Upper lobe of right lung (tissue), 1 donor: ENCODE results near the gene ITLN2. TPM values are rescaled to one million over a fixed set of nuclear protein-coding genes. Genes with fewer than 3 reads are reported as not detected.

Experiments
- ATAC-seq: fragments of 200-7000 bp; cut with Tn5 transposase; one replicate; pipeline ENCODE4 v1.9.1; 2020; ENCODE audit warnings: mild to moderate bottlenecking, moderate library complexity
- DNase-seq: peaks from one replicate; pipeline ENCODE4 v3.0.0-alpha.2; 2020
- H3K27ac ChIP-seq: fragments of 200-600 bp; one replicate; pipeline ENCODE4 v1.8.0; 2022
- H3K27me3 ChIP-seq: fragments of 200-600 bp; one replicate; pipeline ENCODE4 v1.8.0; 2022; ENCODE audit warnings: mild to moderate bottlenecking
- H3K36me3 ChIP-seq: fragments of 200-600 bp; one replicate; pipeline ENCODE4 v1.8.0; 2022
- H3K4me1 ChIP-seq: fragments of 200-600 bp; one replicate; pipeline ENCODE4 v1.8.0; 2022
- H3K4me3 ChIP-seq: fragments of 200-600 bp; one replicate; pipeline ENCODE4 v1.8.0; 2022; ENCODE audit warnings: mild to moderate bottlenecking
- H3K9me3 ChIP-seq: fragments of 200-600 bp; one replicate; pipeline ENCODE4 v1.8.0; 2022
- intact Hi-C: fragments of 100-400 bp; cut with DNase I; formaldehyde crosslinking; loops from one replicate; pipeline ENCODE4 v1.11.0; 2022
- total RNA-seq: library from RNA; stranded (reverse); fragmentation: NEBNext Ultra II Directional; extraction: Animal tissue kit (Norgen Biotek cat#: 25700); gene quantifications from one replicate; pipeline ENCODE4 v1.2.1, GENCODE V29; 2021
- TF ChIP-seq, protein P1 (sequence below): fragments of 200-600 bp; IDR thresholded peaks from one replicate; pipeline ENCODE4 v1.8.0; 2022; ENCODE audit warnings: antibody characterized with exemption
- donor health status: DM: no; HTN: yes; CAD: no; lungs with severe emphysema.

ITLN2 gene
- total RNA-seq, 1 donor from 2014 or later, result 44.1 TPM

- no peak for DNase-seq
- Histone ChIP-seq H3K4me3 (no peak overlapping the region), H3K9me3 (no peaks in the 10 kb centered on the region), H3K27me3 (no peaks in the 10 kb centered on the region), H3K27ac (no peak overlapping the region), H3K36me3 (no peaks in the 10 kb centered on the region), H3K4me1 (no peaks in the 10 kb centered on the region)
- no peak for ATAC-seq
- TF ChIP-seq, protein P1, sequence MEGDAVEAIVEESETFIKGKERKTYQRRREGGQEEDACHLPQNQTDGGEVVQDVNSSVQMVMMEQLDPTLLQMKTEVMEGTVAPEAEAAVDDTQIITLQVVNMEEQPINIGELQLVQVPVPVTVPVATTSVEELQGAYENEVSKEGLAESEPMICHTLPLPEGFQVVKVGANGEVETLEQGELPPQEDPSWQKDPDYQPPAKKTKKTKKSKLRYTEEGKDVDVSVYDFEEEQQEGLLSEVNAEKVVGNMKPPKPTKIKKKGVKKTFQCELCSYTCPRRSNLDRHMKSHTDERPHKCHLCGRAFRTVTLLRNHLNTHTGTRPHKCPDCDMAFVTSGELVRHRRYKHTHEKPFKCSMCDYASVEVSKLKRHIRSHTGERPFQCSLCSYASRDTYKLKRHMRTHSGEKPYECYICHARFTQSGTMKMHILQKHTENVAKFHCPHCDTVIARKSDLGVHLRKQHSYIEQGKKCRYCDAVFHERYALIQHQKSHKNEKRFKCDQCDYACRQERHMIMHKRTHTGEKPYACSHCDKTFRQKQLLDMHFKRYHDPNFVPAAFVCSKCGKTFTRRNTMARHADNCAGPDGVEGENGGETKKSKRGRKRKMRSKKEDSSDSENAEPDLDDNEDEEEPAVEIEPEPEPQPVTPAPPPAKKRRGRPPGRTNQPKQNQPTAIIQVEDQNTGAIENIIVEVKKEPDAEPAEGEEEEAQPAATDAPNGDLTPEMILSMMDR, result no peak
- intact Hi-C loops, result no loop called here
These were observed 18.3 kb upstream of the ITLN2 start for GRCh38 chr1:160972939-160973338.

GRCh38 chr1:160971618-160972056, 17.0 kb upstream of the ITLN2 start:
- ATAC-seq, result no peak
- intact Hi-C loops, result no loop called here

GRCh38 chr1:160963521-160963920, 8.9 kb upstream of the ITLN2 start:
- H3K27ac ChIP-seq, result no peak overlapping the region
- ATAC-seq (no peak), DNase-seq (no peak)
- intact Hi-C loops, result no loop called here
- no peaks in the 10 kb centered on the region for H3K27me3 ChIP-seq
- H3K4me3 ChIP-seq, result no peak overlapping the region
- TF ChIP-seq, protein P1, result no peak
- H3K9me3 ChIP-seq, result no peaks in the 10 kb centered on the region
- no peaks in the 10 kb centered on the region for H3K4me1 ChIP-seq
- no peaks in the 10 kb centered on the region for H3K36me3 ChIP-seq

More at GRCh38 chr1:160971618-160972056, 17.0 kb upstream of the ITLN2 start:
- no peak for DNase-seq
- no peaks in the 10 kb centered on the region for H3K4me1 ChIP-seq
- no peak overlapping the region for H3K27ac ChIP-seq
- TF ChIP-seq, protein P1, result no peak
- H3K36me3 ChIP-seq, result no peaks in the 10 kb centered on the region
- H3K4me3 ChIP-seq, result no peak overlapping the region
- H3K9me3 ChIP-seq, result no peaks in the 10 kb centered on the region
- no peaks in the 10 kb centered on the region for H3K27me3 ChIP-seq

DNA sequence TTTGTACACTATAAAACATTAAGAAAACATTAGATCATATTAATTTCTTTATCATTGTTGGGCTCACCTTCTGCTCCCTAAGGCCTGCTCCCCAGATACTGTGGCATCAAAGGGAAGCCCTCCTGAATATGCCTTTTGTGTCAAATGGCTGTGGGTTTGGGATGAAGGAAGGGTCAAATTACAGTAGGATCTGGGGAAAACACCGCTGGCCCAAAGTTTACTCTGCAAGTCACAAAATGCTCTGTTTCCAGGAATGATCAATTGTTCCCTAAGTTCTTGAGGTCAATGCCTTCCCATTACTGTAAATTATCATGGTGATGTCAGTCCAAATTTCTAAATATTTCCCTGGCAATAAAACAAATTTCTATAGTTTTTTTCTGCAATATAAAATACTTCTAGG, 6.8 kb upstream of the ITLN2 start:
- H3K27ac ChIP-seq, result no peak overlapping the region
- H3K36me3 ChIP-seq, result no peaks in the 10 kb centered on the region
- no peaks in the 10 kb centered on the region for H3K9me3 ChIP-seq
- TF ChIP-seq, protein P1, result no peak
- no peak overlapping the region for H3K4me3 ChIP-seq
- ATAC-seq (no peak), DNase-seq (no peak)
- intact Hi-C loops, result no loop called here
- no peaks in the 10 kb centered on the region for H3K27me3 ChIP-seq
- no peaks in the 10 kb centered on the region for H3K4me1 ChIP-seq

DNA sequence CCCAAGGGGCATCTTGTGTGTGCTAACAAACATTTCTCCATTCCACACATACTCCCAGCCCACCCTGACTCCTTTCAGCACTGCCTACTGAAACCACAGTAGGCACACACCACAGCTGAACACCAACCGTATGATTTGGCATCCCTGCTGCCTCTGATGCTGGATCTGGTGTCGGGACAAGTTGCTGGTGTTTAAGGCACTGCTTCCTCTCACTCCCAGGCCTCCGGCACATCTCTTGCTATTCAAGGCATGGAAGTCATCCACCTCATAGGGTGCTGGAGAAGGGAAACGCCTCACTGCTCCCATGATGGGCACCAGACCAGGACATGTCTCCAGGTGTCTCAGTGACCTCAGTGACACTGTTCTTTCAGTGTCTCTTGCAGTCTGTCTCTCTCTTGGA, 2.4 kb upstream of the ITLN2 start:
- H3K4me3 ChIP-seq, result no peak overlapping the region
- TF ChIP-seq, protein P1, result no peak
- DNase-seq (no peak), ATAC-seq (no peak)
- H3K9me3 ChIP-seq, result no peaks in the 10 kb centered on the region
- no peak overlapping the region for H3K27ac ChIP-seq
- H3K27me3 ChIP-seq, result no peaks in the 10 kb centered on the region
- no peaks in the 10 kb centered on the region for H3K36me3 ChIP-seq
- no peaks in the 10 kb centered on the region for H3K4me1 ChIP-seq
- intact Hi-C loops, result loop anchor here (10.0 kb wide), 1 partner anchor 122 kb away; no protein-coding TSS in a partner anchor

DNA sequence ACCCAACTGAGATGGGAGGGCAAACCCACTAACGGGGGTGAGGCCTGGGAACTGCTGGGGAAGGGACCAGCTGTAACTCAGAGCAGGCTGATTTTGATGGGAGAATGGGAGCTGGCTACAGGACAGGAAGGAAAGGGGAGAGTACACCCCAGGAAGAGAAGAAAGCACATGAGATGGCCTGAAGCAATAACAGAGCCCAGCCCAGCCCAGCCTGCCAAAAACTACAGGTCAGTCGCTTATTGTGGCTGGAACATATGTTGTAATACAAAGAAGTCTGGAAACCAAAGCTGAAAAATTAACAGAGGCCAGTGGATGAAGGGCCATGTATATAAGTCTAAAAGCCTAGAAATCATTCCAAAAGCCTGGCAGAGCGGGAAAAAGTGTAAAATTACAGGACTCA, 1.6 kb downstream of the ITLN2 start:
- ATAC-seq (no peak), DNase-seq (no peak)
- Histone ChIP-seq H3K4me3 (no peak overlapping the region), H3K36me3 (no peaks in the 10 kb centered on the region), H3K4me1 (no peaks in the 10 kb centered on the region), H3K9me3 (no peaks in the 10 kb centered on the region), H3K27ac (no peak overlapping the region), H3K27me3 (no peaks in the 10 kb centered on the region)
- TF ChIP-seq, protein P1, result no peak
- intact Hi-C loops, result loop anchor here (10.0 kb wide), 1 partner anchor 118 kb away; no protein-coding TSS in a partner anchor
